ENCODE data around the gene DTX3.
"Not testable (repeated sequence)": the region's sequence is repeated elsewhere in the genome, so short reads cannot be mapped to it uniquely, and the experiment has no call there.

Gene DTX3

DNA sequence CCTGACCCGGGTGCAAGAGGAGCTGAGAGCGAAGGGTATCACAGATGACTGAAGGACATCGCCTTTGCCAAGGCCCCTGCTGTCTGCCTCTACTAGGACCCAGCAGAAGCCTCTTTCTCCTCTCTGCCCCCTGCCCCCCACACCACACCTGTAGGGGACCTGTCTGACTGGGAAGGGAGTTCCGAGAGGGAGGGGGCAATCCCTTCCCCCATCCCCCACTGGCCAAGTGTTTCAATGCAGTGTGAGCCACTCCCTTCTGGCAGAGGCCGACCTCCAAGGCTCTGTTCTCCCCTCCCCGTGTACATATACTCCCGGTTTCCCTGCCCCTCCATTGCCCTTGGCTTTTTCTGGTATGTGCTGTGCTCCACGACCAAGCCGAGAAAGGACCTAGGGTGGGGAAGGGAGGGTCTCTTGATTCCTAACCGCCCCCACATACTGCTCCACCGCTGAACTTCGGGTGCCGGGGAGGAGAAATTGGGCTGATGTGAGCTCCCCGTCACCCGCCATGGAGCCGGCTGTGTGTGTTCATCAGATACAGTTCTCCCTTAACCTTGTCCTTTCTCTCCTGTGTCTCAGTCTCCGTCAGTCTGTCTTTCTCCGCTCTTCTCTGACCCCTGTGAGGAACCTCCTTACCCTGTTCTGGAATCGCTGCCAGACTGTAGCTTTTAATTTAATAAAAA is 4.6 kb downstream of the DTX3 start:
- no peak for DNase-seq

- DNase-seq = no peak
Measured at GRCh38 chr12:57609781-57610553, 5.3 kb downstream of the DTX3 start.

- no peak for DNase-seq
Measured at GRCh38 chr12:57610554-57611107, 6.0 kb downstream of the DTX3 start.

GRCh38 chr12:57611108-57611826 is 6.6 kb downstream of the DTX3 start, which contains the start of gene ARHGEF25:
Gene ARHGEF25 (plus strand): TSS chr12:57611435. CDS start chr12:57611895, 460 bp downstream.
- DNase-seq = no peak

DNA sequence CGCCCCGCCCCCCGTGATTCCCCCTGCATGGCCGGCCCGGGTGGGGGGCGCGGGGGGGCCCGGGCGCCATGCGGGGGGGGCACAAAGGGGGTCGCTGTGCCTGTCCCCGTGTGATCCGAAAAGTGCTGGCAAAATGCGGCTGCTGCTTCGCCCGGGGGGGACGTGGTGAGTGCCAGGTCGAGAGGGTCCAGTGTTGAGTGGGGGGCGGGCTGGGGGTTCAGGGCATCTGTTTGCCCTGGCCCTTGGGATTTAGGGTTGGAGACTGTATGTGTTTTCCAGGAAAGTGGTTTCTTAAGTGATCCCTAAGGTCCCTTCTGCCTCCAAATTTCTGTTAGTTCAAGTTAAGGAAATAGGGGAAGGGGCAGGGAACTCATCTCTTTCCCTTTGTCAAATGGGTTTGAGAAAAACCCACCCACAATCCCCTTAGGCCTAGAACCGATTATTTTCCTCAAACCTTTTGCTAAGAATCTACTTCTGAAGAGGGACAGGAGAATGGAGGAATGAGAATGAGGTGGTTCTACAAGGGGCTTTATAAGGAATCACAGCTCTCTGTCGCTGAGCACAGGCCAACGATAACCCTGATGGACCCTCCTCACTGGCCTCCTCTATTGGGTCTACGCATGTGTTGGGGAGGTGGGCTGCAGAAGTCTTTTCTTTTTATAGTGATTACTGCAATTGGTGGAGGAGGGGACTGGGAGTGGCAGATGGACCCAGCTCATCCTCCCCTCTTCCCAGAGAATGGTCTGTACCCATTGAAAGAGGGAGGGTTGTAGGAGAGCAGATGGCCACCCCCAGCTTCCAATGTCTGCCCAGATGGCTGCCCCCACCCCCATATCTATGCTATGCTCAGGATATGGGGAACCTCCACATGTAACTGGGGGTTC is 7.4 kb downstream of the DTX3 start:
- no peak for DNase-seq

- DNase-seq = no peak
Measured at GRCh38 chr12:57612711-57613426, 8.2 kb downstream of the DTX3 start.

DNA sequence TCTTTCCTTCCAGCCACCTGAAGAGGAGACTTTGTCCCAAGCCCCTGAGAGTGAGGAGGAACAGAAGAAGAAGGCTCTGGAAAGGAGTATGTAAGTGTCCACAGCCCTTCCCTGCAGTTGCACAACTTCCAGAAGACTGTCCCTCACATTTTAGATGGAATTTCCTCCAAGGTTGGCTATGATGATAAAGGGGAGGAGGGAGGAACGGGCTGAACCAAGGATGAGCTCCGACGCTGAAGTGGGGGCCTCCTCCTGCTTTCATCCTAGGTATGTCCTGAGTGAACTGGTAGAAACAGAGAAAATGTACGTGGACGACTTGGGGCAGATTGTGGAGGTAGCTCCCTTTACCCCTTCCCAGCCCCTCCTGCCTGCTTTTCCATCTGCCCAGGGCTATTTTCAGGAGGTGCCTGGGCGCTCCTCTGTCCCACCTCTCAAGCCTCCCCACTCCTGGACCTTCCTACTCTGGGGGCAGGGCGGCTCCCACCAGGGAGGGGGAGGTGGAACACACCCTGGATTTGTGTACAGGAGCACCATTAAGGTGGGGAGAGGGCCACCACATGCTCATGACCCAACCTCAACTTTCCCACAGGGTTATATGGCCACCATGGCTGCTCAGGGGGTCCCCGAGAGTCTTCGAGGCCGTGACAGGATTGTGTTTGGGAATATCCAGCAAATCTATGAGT is 8.9 kb downstream of the DTX3 start:
- no peak for DNase-seq

GRCh38 chr12:57614178-57614947 is 9.7 kb downstream of the DTX3 start:
- no peak for DNase-seq

DNA sequence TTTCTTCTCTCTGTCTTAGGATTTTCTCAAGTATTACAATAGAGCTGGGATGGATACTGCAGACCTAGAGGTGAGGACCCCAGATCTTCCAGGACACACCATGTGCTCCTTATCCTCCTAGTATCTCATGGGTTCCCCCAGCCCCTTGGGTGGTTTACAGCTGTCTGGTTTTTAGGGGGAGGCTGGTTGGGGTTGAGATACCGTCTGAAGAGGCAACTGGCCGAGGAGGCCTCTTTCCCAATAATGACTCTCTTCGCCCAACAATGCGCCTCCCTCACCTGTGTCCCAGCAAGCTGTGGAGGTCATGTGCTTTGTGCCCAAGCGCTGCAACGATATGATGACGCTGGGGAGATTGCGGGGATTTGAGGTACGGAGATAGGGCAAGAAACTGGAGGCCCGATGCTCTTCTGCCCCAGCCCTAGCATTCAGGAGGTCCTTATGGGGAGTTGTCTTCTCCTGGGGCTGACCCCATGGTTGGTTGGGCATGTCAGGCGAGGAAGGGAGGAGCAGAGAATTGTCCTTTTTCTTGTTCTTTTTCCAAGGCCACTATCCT is 10.4 kb downstream of the DTX3 start:
- DNase-seq = no peak

DNA sequence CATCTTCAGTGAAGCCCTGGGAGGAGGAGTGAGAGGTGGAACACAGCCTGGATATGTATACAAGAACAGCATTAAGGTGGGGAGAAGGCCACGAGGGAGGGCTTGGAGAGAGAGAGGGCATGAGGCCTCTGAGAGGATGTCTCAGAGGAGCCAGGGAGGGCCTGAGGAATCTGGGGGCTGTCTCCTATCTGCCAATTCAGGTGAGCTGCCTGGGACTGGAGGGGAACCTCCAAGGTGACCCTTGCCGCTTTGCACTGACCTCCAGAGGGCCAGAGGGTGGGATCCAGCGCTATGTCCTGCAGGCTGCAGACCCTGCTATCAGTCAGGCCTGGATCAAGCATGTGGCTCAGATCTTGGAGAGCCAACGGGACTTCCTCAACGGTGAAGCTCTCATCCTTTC is 11.0 kb downstream of the DTX3 start:
- DNase-seq = no peak

- no peak for DNase-seq
Measured at GRCh38 chr12:57616383-57617101, 11.9 kb downstream of the DTX3 start.

DNA sequence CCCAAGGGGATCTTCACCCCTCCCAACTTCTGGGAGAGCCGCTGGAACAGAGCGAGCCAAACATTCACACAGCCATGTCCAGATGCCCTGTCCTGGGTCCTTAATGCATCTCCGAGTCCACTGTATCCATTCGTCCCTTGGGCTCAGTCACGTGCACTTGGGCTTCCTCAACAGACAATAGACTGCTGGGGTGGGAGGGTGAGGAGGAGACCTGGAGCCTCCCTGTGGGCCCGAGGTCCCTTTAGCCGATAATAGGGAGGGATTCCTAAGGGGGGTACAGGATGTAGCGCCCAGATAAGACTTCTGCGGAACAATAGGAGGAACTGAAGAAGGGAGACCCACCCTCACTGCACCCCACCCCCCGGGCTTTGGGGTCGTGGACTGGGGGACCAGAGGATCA is 13.3 kb downstream of the DTX3 start:
- DNase-seq = no peak

DNA sequence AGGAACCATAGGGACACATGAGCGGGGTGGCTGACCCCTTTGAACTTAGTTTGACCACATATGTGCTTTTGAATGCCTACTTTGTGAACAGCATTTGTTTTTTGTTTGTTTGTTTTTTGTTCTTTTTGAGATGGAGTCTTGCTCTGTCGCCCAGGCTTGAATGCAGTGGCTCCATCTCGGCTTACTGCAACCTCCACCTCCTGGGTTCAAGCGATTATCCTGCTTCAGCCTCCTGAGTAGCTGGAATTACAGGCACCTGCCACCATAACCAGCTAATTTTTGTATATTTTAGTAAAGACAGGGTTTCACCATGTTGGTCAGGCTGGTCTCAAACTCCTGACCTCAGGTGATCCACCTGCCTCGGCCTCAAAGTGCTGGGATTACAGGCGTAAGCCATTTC is 13.8 kb downstream of the DTX3 start:
- not testable (repeated sequence) for DNase-seq

DNA sequence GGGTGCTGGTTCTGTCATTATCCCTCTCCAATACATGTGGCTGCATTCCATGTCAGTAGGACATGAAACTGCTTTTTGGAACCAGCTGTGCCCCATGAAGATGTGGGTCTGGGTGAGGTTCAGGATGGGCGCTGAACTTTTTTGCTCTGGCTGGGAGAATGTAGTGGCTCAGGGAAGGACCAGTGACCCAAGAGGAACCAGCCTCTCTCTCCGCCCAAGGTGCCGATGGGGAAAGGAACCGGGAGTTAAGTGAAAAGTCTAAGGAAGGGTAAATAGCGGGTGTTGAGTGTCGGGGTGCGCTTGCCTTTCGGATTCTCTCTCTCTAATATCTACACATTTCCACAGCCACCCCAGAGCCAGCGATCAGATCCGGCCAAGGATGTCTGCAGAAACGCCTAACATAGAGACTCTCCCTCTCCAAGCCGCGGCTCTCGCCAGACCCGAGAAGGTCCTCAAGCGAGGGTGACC is 14.4 kb downstream of the DTX3 start:
- no peak for DNase-seq

DNA sequence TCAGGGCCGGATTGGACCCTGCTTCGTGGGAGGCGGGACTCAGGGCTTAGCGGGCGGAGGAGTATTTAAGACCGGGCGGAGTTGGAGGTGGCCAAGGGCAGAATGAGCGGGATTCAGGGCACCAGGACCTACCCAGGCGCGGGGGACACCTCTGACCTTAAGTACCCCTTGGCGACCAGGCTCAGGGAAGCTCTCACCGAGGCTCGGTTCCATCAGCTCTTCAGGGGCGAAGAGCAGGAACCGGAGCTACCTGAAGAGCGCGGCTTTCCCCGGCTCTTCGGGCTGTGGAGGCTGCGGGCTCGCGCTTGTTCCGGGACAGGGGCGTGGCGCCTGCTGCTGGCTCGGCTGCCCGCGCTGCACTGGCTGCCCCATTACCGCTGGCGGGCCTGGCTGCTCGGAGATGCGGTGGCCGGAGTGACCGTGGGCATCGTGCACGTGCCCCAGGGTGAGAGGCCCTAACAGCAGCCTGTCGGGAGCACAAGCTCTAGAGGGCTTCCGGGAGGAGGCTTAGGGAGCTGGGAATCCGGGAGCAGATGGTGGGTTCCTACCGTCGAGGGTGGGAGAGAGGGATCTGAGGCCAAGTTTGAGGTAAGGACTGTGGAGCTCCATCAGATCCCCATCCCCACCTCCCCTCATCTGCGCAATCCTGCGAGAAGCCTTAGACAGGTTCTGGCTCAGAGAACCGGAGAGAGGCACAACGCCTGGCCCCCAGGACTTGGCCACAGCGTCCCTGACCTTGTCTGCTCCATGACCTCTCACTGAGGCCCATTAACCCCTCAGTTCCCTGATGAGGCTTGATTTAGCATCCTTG is 15.0 kb downstream of the DTX3 start:
- no peak for DNase-seq

- DNase-seq = no peak
Measured at GRCh38 chr12:57620245-57620935, 15.8 kb downstream of the DTX3 start.

DNA sequence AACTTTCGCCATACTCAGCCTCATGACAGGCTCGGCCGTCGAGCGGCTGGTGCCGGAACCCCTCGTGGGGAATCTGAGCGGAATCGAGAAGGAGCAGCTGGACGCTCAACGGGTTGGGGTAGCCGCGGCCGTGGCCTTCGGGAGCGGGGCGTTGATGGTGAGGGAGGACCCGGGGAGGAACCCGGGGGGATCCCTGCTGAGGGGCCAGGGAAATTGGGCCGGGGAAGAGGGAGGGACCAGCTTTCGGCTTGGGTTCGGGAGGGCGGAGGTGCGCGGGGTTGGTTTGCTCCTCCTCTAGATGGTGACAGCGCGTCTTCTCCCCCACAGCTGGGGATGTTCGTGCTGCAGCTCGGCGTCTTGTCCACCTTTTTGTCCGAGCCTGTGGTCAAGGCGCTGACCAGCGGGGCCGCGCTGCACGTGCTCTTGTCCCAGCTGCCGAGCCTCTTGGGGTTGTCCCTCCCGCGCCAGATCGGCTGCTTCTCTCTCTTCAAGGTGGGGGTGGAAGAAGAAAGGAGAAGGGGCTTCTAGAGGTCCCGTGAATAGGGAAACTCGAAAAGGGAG is 16.4 kb downstream of the DTX3 start:
- DNase-seq = no peak

Measured in MV-4-11 (cell line).